SK-N-SH (cell line): ENCODE results near the gene SLC66A2. TPM values are rescaled to one million over a fixed set of nuclear protein-coding genes. Genes with fewer than 3 reads are reported as not detected.
A peak's percentile ranks its signal among the peaks of the same experiment; 100 is the strongest.
"Not testable (repeated sequence)": the region's sequence is repeated elsewhere in the genome, so short reads cannot be mapped to it uniquely, and the experiment has no call there.

ENCODE experiments used
- CTCF ChIA-PET: fragments of 300-600, 350-600 bp; formaldehyde crosslinking; extraction: SDS; loops from one replicate; lab custom pipeline; 2021; lab: Yijun Ruan, JAX
- POLR2A ChIA-PET: fragments of 350-600 bp; sonication (Branson Sonifier 250); formaldehyde crosslinking; extraction: SDS; loops from one replicate; lab custom pipeline; 2020; ENCODE audit warnings: antibody characterized with exemption, inconsistent platforms; lab: Yijun Ruan, JAX
- DNase-seq: peaks from one replicate; pipeline ENCODE4 v3.0.0; 2012
- H2AFZ ChIP-seq: fragments of 200-600 bp; sonication (generic); 2 replicates; pipeline ENCODE4 v1.8.1; 2016; ENCODE audit warnings: antibody characterized with exemption, mild to moderate bottlenecking, low read depth
- H3F3A ChIP-seq: fragments of 200-600 bp; sonication (generic); replicated peaks from 2 replicates; pipeline ENCODE3; 2016; ENCODE audit warnings: antibody characterized with exemption, mild to moderate bottlenecking; ENCODE audit not compliant: insufficient read depth
- H3K27ac ChIP-seq, 2 experiments: fragments of 200-500 bp in 1 of 2; fragments of 200-600 bp in 1 of 2; sonication (Bioruptor generic) in 1 of 2; sonication (generic), shearing (Covaris generic) in 1 of 2; 2 replicates each; pipeline versions ENCODE4 v1.5.1 to v1.6.1; 2014 to 2016; ENCODE audit warnings: low read depth in 2 of 2, inconsistent platforms in 1 of 2, low read length in 1 of 2, mild to moderate bottlenecking in 1 of 2, mixed read lengths in 1 of 2
- H3K27me3 ChIP-seq: fragments of 200-600 bp; sonication (generic), shearing (Covaris generic); 2 replicates; pipeline ENCODE4 v1.6.1; 2016; ENCODE audit warnings: mixed run types; ENCODE audit not compliant: insufficient read depth
- H3K36me3 ChIP-seq, 2 experiments: fragments of 200-500 bp in 1 of 2; fragments of 200-600 bp in 1 of 2; sonication (Bioruptor generic) in 1 of 2; sonication (generic) in 1 of 2; replicated peaks in 1 of 2; 2 replicates each; pipeline versions ENCODE3 to v1.5.1; 2014 to 2016; ENCODE audit warnings: low read length in 1 of 2, mild to moderate bottlenecking in 1 of 2; ENCODE audit not compliant: insufficient read depth in 2 of 2, control insufficient read depth in 1 of 2
- H3K4me1 ChIP-seq, 2 experiments: fragments of 200-500 bp in 1 of 2; fragments of 200-600 bp in 1 of 2; sonication (Bioruptor generic) in 1 of 2; sonication (generic), shearing (Covaris generic) in 1 of 2; 2 replicates each; pipeline versions ENCODE4 v1.5.1 to v1.6.1; 2014 to 2016; ENCODE audit warnings: low read depth in 1 of 2, low read length in 1 of 2, mixed run types in 1 of 2; ENCODE audit not compliant: insufficient read depth in 2 of 2, control insufficient read depth in 1 of 2
- H3K4me2 ChIP-seq: fragments of 200-600 bp; sonication (generic), shearing (Covaris generic); 2 replicates; pipeline ENCODE4 v1.6.1; 2017; ENCODE audit warnings: mixed run types
- H3K4me3 ChIP-seq, 2 experiments: fragments of 200-500 bp in 1 of 2; fragments of 200-600 bp in 1 of 2; sonication (Bioruptor generic) in 1 of 2; sonication (generic), shearing (Covaris generic) in 1 of 2; 2 replicates each; pipeline versions ENCODE4 v1.5.1 to v1.8.1; 2014 to 2016; ENCODE audit warnings: low read depth in 2 of 2, inconsistent platforms in 1 of 2, low read length in 1 of 2, mild to moderate bottlenecking in 1 of 2, mixed read lengths in 1 of 2, moderate library complexity in 1 of 2
- H3K79me2 ChIP-seq: fragments of 200-600 bp; sonication (generic); 2 replicates; pipeline ENCODE4 v1.8.1; 2017; ENCODE audit warnings: mild to moderate bottlenecking; ENCODE audit not compliant: insufficient read depth
- H3K9ac ChIP-seq: fragments of 200-600 bp; sonication (generic); 2 replicates; pipeline ENCODE4 v1.6.1; 2017; ENCODE audit warnings: mixed run types
- H3K9me2 ChIP-seq: fragments of 200-600 bp; sonication (generic); 2 replicates; pipeline ENCODE4 v1.6.1; 2017; ENCODE audit warnings: mixed run types
- H3K9me3 ChIP-seq: fragments of 200-600 bp; sonication (generic); 2 replicates; pipeline ENCODE4 v1.6.1; 2017; ENCODE audit warnings: mixed run types, mild to moderate bottlenecking, moderate library complexity
- H4K20me1 ChIP-seq: fragments of 200-600 bp; sonication (generic); 2 replicates; pipeline ENCODE4 v1.6.1; 2017; ENCODE audit warnings: mild to moderate bottlenecking, mixed run types; ENCODE audit not compliant: insufficient read depth
- CHD2 ChIP-seq: fragments of 150-350 bp; IDR thresholded peaks from 2 replicates; pipeline ENCODE4 v1.6.1; 2018; ENCODE audit warnings: low read length; ENCODE audit not compliant: partially characterized antibody
- FOXM1 ChIP-seq: IDR thresholded peaks from 2 replicates; pipeline ENCODE4 v1.4.0; 2012; ENCODE audit warnings: low read depth, mild to moderate bottlenecking
- GABPA ChIP-seq: IDR thresholded peaks from 2 replicates; pipeline ENCODE4 v1.4.0; 2012; ENCODE audit warnings: low read depth, mild to moderate bottlenecking
- MEF2A ChIP-seq: IDR thresholded peaks from 2 replicates; pipeline ENCODE4 v1.4.0; 2012; ENCODE audit warnings: low read depth, borderline replicate concordance
- NFIC ChIP-seq: IDR thresholded peaks from 2 replicates; pipeline ENCODE4 v1.4.0; 2012; ENCODE audit warnings: borderline replicate concordance
- NRF1 ChIP-seq: IDR thresholded peaks from 2 replicates; pipeline ENCODE4 v1.6.1; 2012; ENCODE audit warnings: low read depth, mild to moderate bottlenecking, low read length
- POLR2AphosphoS5 ChIP-seq: IDR thresholded peaks from 2 replicates; pipeline ENCODE4 v1.6.1; 2012; ENCODE audit warnings: low read depth, low read length
- RAD21 ChIP-seq: IDR thresholded peaks from 2 replicates; pipeline ENCODE4 v1.6.1; 2012; ENCODE audit warnings: mild to moderate bottlenecking, low read length
- RCOR1 ChIP-seq: fragments of 150-350 bp; IDR thresholded peaks from 2 replicates; pipeline ENCODE4 v1.6.1; 2017; ENCODE audit warnings: antibody characterized with exemption, low read length
- RFX5 ChIP-seq: IDR thresholded peaks from 2 replicates; pipeline ENCODE4 v1.6.1; 2012; ENCODE audit warnings: mild to moderate bottlenecking, improper control_type of control experiment, low read length
- RXRA ChIP-seq: IDR thresholded peaks from 2 replicates; pipeline ENCODE4 v1.4.0; 2012; ENCODE audit warnings: low read depth, mild to moderate bottlenecking, borderline replicate concordance
- TCF12 ChIP-seq: IDR thresholded peaks from 2 replicates; pipeline ENCODE4 v1.4.0; 2012
- YY1 ChIP-seq: IDR thresholded peaks from 2 replicates; pipeline ENCODE4 v1.4.0; 2012; ENCODE audit warnings: low read depth, mild to moderate bottlenecking
- WGBS: methylation state at CpG from one replicate; pipeline ENCODE4 v1.1.6; 2017; ENCODE audit warnings: low lambda C conversion rate; 5-methylcytosine and 5-hydroxymethylcytosine counted together
- polyA plus RNA-seq, 3 experiments: library from polyadenylated mRNA; depleted of rRNA; stranded (reverse); fragments of >200 nt; gene quantifications; 2 replicates each; pipeline ENCODE4 v1.2.3, GENCODE V29; 2012
- TF ChIP-seq, protein P1 (sequence below): IDR thresholded peaks from 2 replicates; pipeline ENCODE4 v1.4.0; 2012; ENCODE audit warnings: low read depth, borderline replicate concordance
- TF ChIP-seq, protein P2 (sequence below): fragments of 150-350 bp; IDR thresholded peaks from 2 replicates; pipeline ENCODE4 v1.6.1; 2017; ENCODE audit warnings: antibody characterized with exemption, low read length, low read depth, borderline replicate concordance

SLC66A2 gene
- polyA plus RNA-seq, 1 of the 3 experiments (the other 2 are of a cell fraction), result 14.5 TPM

DNA sequence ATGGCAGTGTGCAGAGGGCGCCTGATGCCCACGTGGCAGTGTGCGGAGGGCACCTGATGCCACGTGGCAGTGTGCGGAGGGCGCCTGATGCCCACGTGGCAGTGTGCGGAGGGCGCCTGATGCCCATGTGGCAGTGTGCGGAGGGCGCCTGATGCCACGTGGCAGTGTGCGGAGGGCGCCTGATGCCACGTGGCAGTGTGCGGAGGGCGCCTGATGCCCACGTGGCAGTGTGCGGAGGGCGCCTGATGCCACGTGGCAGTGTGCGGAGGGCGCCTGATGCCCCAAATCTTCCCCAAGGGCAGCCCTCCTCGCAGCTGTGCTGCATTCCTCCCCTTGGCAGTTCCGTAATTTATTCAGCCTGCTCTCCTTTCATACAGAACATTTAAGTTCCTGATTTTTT, 73.2 kb downstream of the SLC66A2 start:
- H3K79me2 ChIP-seq, POLR2A ChIA-PET, H3K9me2 ChIP-seq, H3K36me3 ChIP-seq, H3K4me1 ChIP-seq, H3K27ac ChIP-seq, H3K9ac ChIP-seq, H2AFZ ChIP-seq, DNase-seq, H3F3A ChIP-seq, CTCF ChIA-PET, H3K4me3 ChIP-seq, H3K9me3 ChIP-seq, H3K4me2 ChIP-seq, H4K20me1 ChIP-seq: not testable (repeated sequence)
- peaks cover 54% of the 10 kb centered on the region for H3K27me3 ChIP-seq
- WGBS, result 21% methylated on average over 5 of the region's 25 CpGs

DNA sequence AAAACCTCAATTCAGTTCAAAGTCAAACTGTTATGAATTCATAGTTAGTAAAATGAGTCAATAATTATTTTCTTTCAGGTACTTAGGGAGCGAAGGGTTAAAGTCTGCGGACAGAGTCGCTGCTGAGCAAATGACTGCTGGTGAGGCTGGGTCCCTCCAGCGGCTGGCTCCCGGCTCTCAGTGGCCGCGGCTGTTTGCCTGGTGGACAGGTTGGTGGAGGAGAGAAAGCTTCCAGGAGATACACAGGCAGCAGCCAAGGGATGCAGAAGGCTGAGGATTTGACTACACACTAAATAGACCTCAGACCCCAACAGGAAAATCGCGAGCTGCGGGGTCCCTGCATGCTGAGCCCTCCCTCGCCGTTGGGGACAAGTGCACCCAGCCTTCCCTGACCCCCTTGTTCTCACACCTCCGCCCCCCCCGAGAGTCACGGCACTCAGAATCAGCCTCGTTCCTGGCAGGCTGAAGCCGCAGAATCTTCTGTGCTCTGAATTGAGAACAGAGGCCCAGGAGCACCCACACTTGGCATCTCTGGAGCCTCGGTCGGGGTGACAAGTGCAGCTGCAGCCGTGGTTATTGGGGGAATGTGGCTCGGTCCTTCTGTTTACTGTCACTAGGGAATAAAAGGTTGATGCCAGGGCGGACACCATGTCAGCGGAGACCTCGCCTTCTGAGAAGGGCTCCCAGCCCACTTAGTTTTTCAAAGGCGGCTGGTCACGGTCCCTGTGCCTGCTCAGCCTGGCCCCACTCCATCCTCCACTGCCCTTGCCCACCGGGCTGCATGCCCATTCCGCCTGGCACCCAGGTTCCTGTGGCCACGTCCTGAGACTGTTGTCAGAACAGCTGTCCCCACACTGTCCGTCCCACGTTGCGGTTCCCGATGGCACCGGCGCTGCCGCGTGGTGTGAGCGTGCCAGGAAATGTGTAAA, 74.0 kb downstream of the SLC66A2 start:
- H3K4me3 ChIP-seq, result no peak overlapping the region
- no peak overlapping the region for H3K27ac ChIP-seq
- H2AFZ ChIP-seq, result no peak overlapping the region
- H3K36me3 ChIP-seq, result no peaks in the 10 kb centered on the region
- no peaks in the 10 kb centered on the region; a peak in 1 of 4 replicates for H3K4me1 ChIP-seq
- no peaks in the 10 kb centered on the region for H4K20me1 ChIP-seq
- WGBS, result 10% methylated on average over 23 of the region's 38 CpGs
- H3K79me2 ChIP-seq, result no peaks in the 10 kb centered on the region
- ChIA-PET POLR2A (no interaction called here), CTCF (no interaction called here)
- peak; percentile 52 for DNase-seq
- H3K9ac ChIP-seq, result no peak overlapping the region
- H3F3A ChIP-seq, result no peaks in the 10 kb centered on the region
- H3K27me3 ChIP-seq, result peaks cover 55% of the 10 kb centered on the region
- H3K9me2 ChIP-seq, result no peaks in the 10 kb centered on the region
- no peak for TF ChIP-seq MEF2A
- TF ChIP-seq TCF12, result no peak
- TF ChIP-seq GABPA, result no peak
- no peak for TF ChIP-seq YY1
- TF ChIP-seq FOXM1, result no peak
- no peak for TF ChIP-seq NFIC
- no peak for TF ChIP-seq RAD21
- TF ChIP-seq RXRA, result no peak
- TF ChIP-seq, protein P1, sequence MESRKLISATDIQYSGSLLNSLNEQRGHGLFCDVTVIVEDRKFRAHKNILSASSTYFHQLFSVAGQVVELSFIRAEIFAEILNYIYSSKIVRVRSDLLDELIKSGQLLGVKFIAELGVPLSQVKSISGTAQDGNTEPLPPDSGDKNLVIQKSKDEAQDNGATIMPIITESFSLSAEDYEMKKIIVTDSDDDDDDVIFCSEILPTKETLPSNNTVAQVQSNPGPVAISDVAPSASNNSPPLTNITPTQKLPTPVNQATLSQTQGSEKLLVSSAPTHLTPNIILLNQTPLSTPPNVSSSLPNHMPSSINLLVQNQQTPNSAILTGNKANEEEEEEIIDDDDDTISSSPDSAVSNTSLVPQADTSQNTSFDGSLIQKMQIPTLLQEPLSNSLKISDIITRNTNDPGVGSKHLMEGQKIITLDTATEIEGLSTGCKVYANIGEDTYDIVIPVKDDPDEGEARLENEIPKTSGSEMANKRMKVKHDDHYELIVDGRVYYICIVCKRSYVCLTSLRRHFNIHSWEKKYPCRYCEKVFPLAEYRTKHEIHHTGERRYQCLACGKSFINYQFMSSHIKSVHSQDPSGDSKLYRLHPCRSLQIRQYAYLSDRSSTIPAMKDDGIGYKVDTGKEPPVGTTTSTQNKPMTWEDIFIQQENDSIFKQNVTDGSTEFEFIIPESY, result no peak
- TF ChIP-seq CHD2, result no peak
- TF ChIP-seq, protein P2, sequence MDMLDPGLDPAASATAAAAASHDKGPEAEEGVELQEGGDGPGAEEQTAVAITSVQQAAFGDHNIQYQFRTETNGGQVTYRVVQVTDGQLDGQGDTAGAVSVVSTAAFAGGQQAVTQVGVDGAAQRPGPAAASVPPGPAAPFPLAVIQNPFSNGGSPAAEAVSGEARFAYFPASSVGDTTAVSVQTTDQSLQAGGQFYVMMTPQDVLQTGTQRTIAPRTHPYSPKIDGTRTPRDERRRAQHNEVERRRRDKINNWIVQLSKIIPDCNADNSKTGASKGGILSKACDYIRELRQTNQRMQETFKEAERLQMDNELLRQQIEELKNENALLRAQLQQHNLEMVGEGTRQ, result no peak
- TF ChIP-seq NRF1, result no peak
- no peak for TF ChIP-seq RCOR1
- TF ChIP-seq RFX5, result no peak
- TF ChIP-seq POLR2AphosphoS5, result no peak
- H3K9me3 ChIP-seq, result no peaks in the 10 kb centered on the region
- H3K4me2 ChIP-seq, result no peak overlapping the region
